Lung (tissue), 12 donors: ENCODE measurements around the gene HEXD. TPM values are rescaled to one million over a fixed set of nuclear protein-coding genes. Genes with fewer than 3 reads are reported as not detected.

ENCODE experiments used
- ATAC-seq: fragments of 200-7000 bp; cut with Tn5 transposase; one replicate; pipeline ENCODE4 v1.9.1; 2020; ENCODE audit warnings: moderate number of reproducible peaks; ENCODE audit not compliant: insufficient read depth, low FRiP score
- DNase-seq, 3 donors: peaks; one replicate each; pipeline ENCODE4 v3.0.0-alpha.2; 2013 to 2017
- H3K27ac ChIP-seq, 2 donors: one replicate each; pipeline ENCODE4 v1.5.1; 2013; ENCODE audit warnings: mild to moderate bottlenecking in 2 of 2, moderate library complexity in 2 of 2, control low read depth in 1 of 2, inconsistent platforms in 1 of 2, low read depth in 1 of 2, low read length in 1 of 2
- H3K27me3 ChIP-seq, 3 donors: one replicate each; pipeline ENCODE4 v1.5.1; 2013; ENCODE audit warnings: low read length in 2 of 3; ENCODE audit not compliant: control insufficient read depth in 3 of 3, insufficient read depth in 3 of 3
- H3K36me3 ChIP-seq, 4 donors: one replicate each; pipeline ENCODE4 v1.5.1; 2013; ENCODE audit warnings: low read length in 4 of 4, mild to moderate bottlenecking in 1 of 4, moderate library complexity in 1 of 4; ENCODE audit not compliant: control insufficient read depth in 4 of 4, insufficient read depth in 4 of 4
- H3K4me1 ChIP-seq, 5 donors: one replicate each; pipeline ENCODE4 v1.5.1; 2013; ENCODE audit warnings: low read length in 5 of 5, mild to moderate bottlenecking in 2 of 5, moderate library complexity in 1 of 5; ENCODE audit not compliant: control insufficient read depth in 5 of 5, insufficient read depth in 5 of 5
- H3K4me3 ChIP-seq: one replicate; pipeline ENCODE4 v1.5.1; 2013; ENCODE audit warnings: mild to moderate bottlenecking, control low read depth, moderate library complexity
- H3K9ac ChIP-seq, 2 donors: one replicate each; pipeline ENCODE4 v1.5.1; 2013; ENCODE audit warnings: low read length in 2 of 2, control low read depth in 1 of 2; ENCODE audit not compliant: insufficient read depth in 1 of 2
- H3K9me3 ChIP-seq, 4 donors: one replicate each; pipeline ENCODE4 v1.5.1; 2013; ENCODE audit warnings: low read length in 3 of 4, mild to moderate bottlenecking in 1 of 4, moderate library complexity in 1 of 4; ENCODE audit not compliant: control insufficient read depth in 4 of 4, insufficient read depth in 3 of 4
- WGBS, 2 donors: extraction: QIAGEN DNeasy Blood & Tissue Kit; methylation state at CpG; one replicate each; pipeline ENCODE4 v1.1.7; 2013; 5-methylcytosine and 5-hydroxymethylcytosine counted together
- polyA plus RNA-seq, 2 donors: library from polyadenylated mRNA; stranded (reverse); fragments of 200-250 nt; gene quantifications; one replicate each; pipeline ENCODE4 v1.2.1, GENCODE V29; 2013
- total RNA-seq, 2 donors: library from RNA; depleted of rRNA in 1 of 2; stranded (reverse); fragments of >200 nt in 1 of 2; gene quantifications; one replicate each; pipeline ENCODE4 v1.2.1, GENCODE V29; 2014 to 2021
- TF ChIP-seq, protein P1 (sequence below): IDR thresholded peaks from 2 replicates; pipeline ENCODE4 v1.5.1; 2012; ENCODE audit warnings: mild to moderate bottlenecking; ENCODE audit errors: control extremely low read depth, extremely low read depth
- donor health status: control.
- donor health status: control.
- donor health status: Bipolar disorder and iron deficiency.
- donor health status: healthy.
- donor health status: DM: yes; HTN: yes; CAD: no.

The HEXD gene
- total and polyA plus RNA-seq, 4 donors = 28.4 to 57.3 (median 37.4) TPM

DNA sequence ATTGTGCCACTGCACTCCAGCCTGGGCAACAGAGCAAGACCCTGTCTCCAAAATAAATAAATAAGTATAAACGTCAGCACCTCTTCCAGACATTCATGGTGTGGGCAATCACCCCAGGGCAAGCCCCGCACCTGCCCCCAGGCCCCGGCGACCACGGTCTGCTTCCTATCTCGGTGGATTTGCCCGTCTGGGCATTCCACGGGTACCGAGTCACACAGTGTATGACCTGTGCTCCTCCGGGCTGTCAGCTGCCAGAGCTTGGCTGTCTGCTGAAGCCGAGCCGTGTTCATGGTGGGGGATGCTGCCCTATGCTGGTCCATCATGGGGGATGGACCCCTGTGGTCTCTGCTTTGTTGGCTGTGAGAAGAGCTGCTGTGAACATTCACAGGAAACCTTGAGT is 17.0 kb downstream of the HEXD start:
- Histone ChIP-seq H3K36me3 (peaks cover 0 to 36% (median 5%) of the 10 kb centered on the region in 4 donors), H3K27me3 (no peaks in the 10 kb centered on the region), H3K9ac (no peak overlapping the region), H3K4me1 (no peaks in the 10 kb centered on the region), H3K27ac (no peak overlapping the region), H3K4me3 (no peak overlapping the region), H3K9me3 (no peaks in the 10 kb centered on the region)
- no peak for ATAC-seq
- no peak for DNase-seq
- TF ChIP-seq, protein P1, sequence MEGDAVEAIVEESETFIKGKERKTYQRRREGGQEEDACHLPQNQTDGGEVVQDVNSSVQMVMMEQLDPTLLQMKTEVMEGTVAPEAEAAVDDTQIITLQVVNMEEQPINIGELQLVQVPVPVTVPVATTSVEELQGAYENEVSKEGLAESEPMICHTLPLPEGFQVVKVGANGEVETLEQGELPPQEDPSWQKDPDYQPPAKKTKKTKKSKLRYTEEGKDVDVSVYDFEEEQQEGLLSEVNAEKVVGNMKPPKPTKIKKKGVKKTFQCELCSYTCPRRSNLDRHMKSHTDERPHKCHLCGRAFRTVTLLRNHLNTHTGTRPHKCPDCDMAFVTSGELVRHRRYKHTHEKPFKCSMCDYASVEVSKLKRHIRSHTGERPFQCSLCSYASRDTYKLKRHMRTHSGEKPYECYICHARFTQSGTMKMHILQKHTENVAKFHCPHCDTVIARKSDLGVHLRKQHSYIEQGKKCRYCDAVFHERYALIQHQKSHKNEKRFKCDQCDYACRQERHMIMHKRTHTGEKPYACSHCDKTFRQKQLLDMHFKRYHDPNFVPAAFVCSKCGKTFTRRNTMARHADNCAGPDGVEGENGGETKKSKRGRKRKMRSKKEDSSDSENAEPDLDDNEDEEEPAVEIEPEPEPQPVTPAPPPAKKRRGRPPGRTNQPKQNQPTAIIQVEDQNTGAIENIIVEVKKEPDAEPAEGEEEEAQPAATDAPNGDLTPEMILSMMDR = no peak
- WGBS, 2 donors = 94 to 96% methylated on average over 12 of the region's 12 CpGs

DNA sequence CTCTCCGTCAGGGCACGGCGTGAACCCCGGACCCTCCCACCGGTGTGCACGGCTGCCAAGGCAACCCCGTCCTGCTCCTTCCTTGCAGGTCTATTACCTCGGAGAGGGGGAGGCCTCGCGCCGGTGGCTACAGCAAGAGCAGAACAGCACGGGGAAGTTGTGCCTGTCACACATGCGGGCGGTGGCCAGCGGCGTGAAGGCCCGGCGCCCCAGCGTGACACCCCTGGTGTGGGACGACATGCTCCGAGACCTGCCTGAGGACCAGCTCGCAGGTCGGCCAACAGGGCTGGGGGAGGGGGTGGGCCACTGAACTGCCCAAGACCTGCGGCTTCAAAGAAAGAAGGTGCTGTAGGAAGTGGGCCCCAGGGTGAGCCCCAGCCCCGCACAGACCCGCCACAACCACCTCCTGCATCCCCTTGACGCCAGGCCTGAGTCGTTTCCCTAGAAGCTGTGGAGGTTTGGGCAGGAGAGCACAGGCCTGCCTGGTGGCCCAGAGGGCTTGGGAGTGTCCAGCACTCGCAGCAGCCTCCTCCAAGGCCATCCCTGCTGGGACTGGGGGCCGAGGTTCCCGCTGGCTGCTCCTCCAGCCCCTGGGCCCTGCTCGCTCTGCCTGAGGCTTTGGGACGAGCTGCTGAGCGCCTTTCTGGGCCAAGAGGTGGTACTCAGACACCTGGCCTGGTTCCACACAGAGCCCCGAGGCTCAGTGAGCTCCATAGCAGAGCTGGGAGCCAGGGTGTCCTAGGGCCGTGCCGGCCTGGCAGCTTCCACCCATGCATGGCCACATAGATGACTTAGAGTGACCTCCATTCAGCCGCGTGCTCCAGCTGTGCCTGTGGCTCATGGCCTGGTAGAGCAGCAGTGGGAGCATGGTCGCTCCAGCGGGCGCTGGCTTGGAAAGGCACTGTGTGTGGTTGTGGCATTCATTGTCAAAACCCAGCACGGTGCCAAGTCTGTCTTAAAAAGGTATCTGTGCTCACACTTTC is 17.7 kb downstream of the HEXD start:
- Histone ChIP-seq H3K27ac (no peak overlapping the region), H3K9me3 (no peaks in the 10 kb centered on the region), H3K4me1 (no peaks in the 10 kb centered on the region), H3K36me3 (peaks cover 0 to 38% (median 5%) of the 10 kb centered on the region in 4 donors), H3K27me3 (no peaks in the 10 kb centered on the region), H3K4me3 (no peak overlapping the region), H3K9ac (no peak overlapping the region)
- TF ChIP-seq, protein P1 = no peak
- no peak for DNase-seq
- WGBS, 2 donors = 92 to 94% methylated on average over 43 of the region's 43 CpGs
- no peak for ATAC-seq

DNA sequence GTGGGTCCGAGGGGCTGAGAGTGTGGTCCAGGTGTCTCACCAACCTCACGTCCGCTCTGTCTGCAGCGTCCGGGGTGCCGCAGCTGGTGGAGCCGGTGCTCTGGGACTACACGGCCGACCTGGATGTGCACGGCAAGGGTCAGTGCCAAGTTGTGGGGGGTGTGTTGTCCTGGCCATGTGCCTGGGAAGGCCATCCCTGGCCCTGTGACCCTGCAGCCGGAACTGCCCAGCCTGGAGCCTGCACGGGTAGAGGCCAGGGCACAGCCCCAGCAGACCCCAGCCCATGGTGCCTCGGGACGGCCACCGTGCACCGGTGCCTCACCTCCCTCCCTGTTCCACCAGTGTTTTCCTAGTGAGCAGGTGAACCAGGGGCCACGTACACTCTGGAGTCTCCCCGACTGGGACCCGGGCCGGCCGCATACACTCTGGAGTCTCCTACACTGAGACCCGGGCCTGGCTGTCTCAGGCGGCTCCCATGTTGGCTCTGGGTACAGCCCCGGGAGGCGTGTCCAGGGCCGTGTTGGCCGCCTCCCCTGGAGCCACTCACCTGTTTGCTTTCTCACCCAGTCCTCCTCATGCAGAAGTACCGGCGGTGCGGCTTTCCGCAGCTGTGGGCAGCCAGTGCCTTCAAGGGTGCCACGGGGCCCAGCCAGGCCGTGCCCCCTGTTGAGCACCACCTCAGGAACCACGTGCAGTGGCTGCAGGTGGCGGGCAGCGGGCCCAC is 18.6 kb downstream of the HEXD start:
- Histone ChIP-seq H3K4me3 (no peak overlapping the region), H3K27me3 (no peaks in the 10 kb centered on the region), H3K4me1 (no peaks in the 10 kb centered on the region), H3K9me3 (no peaks in the 10 kb centered on the region), H3K27ac (no peak overlapping the region), H3K9ac (no peak overlapping the region), H3K36me3 (peaks cover 0 to 42% (median 5%) of the 10 kb centered on the region in 4 donors)
- no peak for DNase-seq
- 90 to 94% methylated on average over 33 to 36 of the region's 36 CpGs for WGBS, 2 donors
- ATAC-seq = no peak
- TF ChIP-seq, protein P1 = no peak
